Testis (tissue), 2 donors: ENCODE results near the gene TNS3.

Source experiments
- POLR2A ChIP-seq: fragments of 450-650 bp; IDR thresholded peaks from one replicate; pipeline ENCODE4 v1.6.1; 2017; ENCODE audit warnings: antibody characterized with exemption, mild to moderate bottlenecking, moderate library complexity
- TF ChIP-seq, protein P1 (sequence below), 3 experiments: fragments of 450-650 bp in 2 of 3; fragments of 200-600 bp in 1 of 3; sonication (generic) in 1 of 3; IDR thresholded peaks; one replicate each; pipeline ENCODE4 v1.5.1; 2016 to 2019; ENCODE audit warnings: antibody characterized with exemption in 3 of 3, mild to moderate bottlenecking in 2 of 3, moderate library complexity in 1 of 3

DNA sequence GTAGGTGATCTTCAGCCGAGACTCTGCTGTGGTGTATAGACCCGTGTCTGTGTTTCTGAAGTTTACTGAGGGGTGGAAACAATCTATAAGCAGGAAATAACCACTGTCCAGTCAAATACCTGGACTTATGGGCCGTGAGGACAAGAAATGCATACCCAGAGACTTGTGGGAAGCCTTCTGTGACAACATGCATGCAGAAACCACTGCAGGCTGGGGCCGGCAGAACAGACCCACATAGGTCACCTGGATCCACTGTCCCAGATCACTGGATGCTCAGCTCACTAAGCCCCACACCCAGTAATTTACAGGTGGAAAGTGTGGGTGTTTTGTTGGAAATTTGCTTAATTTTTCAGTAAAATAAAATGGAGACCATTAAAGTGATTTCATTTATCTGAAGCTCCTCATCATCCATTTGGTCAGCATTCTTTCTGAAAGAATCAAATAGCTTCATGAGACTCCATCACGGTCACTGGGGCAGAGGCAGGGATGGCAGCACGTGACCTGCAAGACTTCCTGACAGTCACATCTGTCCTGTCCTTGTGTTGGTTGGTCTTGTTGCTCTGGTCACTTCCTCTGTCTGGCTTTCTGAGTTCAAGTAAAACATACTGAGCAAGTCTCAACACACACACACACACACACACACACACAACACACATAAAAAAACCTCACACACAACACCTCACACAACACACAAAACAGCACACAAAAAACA, 108.3 kb downstream of the TNS3 start:
- TF ChIP-seq, protein P1, sequence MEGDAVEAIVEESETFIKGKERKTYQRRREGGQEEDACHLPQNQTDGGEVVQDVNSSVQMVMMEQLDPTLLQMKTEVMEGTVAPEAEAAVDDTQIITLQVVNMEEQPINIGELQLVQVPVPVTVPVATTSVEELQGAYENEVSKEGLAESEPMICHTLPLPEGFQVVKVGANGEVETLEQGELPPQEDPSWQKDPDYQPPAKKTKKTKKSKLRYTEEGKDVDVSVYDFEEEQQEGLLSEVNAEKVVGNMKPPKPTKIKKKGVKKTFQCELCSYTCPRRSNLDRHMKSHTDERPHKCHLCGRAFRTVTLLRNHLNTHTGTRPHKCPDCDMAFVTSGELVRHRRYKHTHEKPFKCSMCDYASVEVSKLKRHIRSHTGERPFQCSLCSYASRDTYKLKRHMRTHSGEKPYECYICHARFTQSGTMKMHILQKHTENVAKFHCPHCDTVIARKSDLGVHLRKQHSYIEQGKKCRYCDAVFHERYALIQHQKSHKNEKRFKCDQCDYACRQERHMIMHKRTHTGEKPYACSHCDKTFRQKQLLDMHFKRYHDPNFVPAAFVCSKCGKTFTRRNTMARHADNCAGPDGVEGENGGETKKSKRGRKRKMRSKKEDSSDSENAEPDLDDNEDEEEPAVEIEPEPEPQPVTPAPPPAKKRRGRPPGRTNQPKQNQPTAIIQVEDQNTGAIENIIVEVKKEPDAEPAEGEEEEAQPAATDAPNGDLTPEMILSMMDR (IDR thresholded peaks at IDR 0.05), result no peak
- no peak for TF ChIP-seq POLR2A
